ENCODE results near the gene KLKB1.
A peak's percentile ranks its signal among the peaks of the same experiment; 100 is the strongest.

The KLKB1 gene

DNA sequence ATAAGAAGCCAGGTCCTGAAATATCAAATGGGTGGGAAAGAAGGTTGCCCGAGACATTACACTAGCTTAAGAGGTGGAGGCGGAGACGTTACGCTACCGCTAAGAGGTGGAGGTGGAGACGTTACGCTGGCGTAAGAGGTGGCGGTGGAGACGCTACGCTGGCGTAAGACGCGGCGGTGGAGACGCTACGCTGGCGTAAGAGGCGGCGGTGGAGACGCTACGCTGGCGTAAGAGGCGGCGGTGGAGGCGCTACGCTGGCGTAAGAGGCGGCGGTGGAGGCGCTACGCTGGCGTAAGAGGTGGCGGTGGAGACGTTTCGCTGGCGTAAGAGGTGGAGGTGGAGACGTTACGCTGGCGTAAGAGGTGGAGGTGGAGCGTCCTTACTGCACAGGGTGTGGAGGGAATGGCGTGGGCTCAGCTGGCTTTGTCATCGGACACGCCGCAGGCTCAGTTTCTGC, 23.2 kb upstream of the KLKB1 start:
- Mint-ChIP-seq H3K9me3 (peaks cover 7% of the 10 kb centered on the region), H3K36me3 (peaks cover 11% of the 10 kb centered on the region), H3K27ac (peak overlapping the region; percentile 91), H3K27me3 (no peaks in the 10 kb centered on the region), H3K4me1 (peaks cover 42% of the 10 kb centered on the region), H3K4me3 (peak overlapping the region; percentile 74)
- DNase-seq, result peak; percentile 89
- CTCF ChIA-PET, result interaction anchor here (1.2 to 1.3 kb wide), 2 partner anchors 13 to 54 kb away, joined by 3 to 5 read pairs; partner anchors contain the start of gene CYP4V2

DNA sequence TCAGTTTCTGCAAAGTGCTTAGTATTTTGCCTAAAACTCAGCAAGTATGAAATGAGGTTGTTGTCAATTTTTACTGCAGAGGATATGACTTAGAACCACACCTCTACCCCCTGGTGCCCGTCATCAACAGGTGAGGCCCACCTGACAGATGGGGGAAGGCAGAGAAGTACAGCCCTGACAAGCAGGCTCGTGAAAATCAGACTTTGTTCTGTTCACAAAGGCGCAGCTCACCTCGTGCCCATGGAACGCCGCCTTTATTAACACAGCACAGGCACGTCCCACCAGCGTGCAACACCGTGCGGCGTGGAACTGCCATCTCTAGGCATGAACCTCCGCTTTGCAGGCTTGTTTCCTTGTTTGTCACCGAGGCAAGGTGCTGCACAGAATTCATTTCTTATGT, 22.6 kb upstream of the KLKB1 start:
- Mint-ChIP-seq H3K27me3 (no peaks in the 10 kb centered on the region), H3K9me3 (peaks cover 10% of the 10 kb centered on the region), H3K36me3 (peaks cover 16% of the 10 kb centered on the region), H3K4me1 (peaks cover 42% of the 10 kb centered on the region), H3K4me3 (peak overlapping the region; percentile 74), H3K27ac (peak overlapping the region; percentile 91)
- CTCF ChIA-PET, result interaction anchor here (1.3 kb wide), 1 partner anchor 14 kb away, joined by 3 read pairs; the partner anchor contains the start of gene CYP4V2
- peak; percentile 26 for DNase-seq

DNA sequence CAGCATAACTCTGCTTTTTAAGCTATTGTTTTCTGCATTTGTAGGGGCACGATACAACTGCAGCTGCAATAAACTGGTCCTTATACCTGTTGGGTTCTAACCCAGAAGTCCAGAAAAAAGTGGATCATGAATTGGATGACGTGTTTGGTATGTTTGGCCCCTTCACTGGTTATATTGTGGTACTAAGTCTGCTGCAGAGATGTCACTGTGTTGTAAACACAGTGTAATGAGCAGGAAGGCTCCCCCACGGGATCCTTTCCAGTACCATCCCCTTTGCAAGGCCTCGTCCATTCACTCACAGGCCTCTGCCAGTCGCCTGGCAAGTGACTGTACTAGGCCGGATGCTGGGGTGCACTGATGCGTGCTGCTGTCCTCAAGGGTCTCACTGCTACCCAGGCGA, 22.2 kb upstream of the KLKB1 start:
- Mint-ChIP-seq H3K4me3 (peak overlapping the region; percentile 74), H3K9me3 (peaks cover 10% of the 10 kb centered on the region), H3K27me3 (no peaks in the 10 kb centered on the region), H3K27ac (peak overlapping the region; percentile 71), H3K4me1 (peaks cover 42% of the 10 kb centered on the region), H3K36me3 (peaks cover 16% of the 10 kb centered on the region)
- CTCF ChIA-PET, result interaction anchor here (1.0 kb wide), 1 partner anchor 15 kb away, joined by 3 read pairs; no protein-coding TSS in a partner anchor
- DNase-seq, result no peak

DNA sequence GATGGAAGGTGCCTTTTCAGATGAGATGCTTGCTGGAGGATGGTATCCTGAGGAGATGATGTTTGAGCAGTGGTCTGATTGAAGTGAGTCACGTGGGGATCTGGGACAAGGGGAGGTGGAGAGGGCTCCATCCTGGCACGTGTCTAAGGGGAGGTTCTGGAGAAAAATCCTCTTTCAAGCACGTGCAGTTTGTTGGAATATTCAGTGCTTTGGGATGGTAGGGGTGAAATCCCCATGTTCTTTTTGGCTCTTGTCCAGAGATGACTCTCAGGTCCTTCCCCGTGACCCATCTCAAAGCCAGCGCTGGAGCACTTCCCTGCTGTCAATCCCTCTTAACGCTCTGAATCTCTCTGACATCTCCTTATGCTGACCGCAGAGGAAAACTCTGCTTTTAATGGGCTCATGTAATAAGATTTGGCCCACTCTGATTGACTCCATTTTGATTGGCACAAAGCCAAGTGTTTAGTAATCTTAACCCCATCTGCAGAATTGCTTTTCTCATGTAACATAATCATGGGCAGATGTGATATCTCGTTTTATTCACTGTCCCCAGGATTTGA, 10.8 kb upstream of the KLKB1 start:
- Mint-ChIP-seq H3K27me3 (peaks cover 5% of the 10 kb centered on the region), H3K4me3 (no peak overlapping the region), H3K27ac (no peak overlapping the region), H3K9me3 (no peaks in the 10 kb centered on the region), H3K4me1 (no peaks in the 10 kb centered on the region), H3K36me3 (peaks cover under 1% of the 10 kb centered on the region)
- CTCF ChIA-PET, result no interaction called here
- DNase-seq, result no peak

DNA sequence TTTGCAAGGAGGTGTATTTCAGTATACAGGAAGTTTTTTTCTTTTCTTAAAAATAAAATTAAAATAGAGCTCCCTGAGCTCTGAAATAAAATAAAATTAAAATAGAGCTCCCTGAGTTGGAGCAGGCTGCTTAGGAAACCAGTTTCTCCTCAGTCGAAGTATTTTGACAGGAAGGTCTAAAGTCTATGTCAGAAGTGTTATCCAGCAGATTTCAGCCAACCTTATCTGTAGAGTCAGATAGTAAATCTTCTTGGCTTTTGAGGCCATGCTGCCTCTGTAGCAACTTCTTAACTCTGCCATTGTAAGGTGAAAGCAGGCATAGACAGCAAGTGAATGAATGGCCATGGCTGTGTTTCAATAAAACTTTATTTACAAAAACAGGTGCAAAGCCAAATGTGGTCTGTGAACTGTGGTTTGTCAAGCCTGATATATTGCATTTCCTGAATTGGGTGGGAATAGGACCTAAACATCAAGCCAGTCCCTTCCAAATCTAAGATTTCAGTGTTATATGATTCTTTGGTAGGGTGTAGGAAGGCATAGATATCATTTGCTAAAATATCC, 9.5 kb upstream of the KLKB1 start:
- Mint-ChIP-seq H3K4me1 (no peaks in the 10 kb centered on the region), H3K4me3 (no peak overlapping the region), H3K36me3 (no peaks in the 10 kb centered on the region), H3K9me3 (no peaks in the 10 kb centered on the region), H3K27ac (no peak overlapping the region), H3K27me3 (peaks cover 5% of the 10 kb centered on the region)
- CTCF ChIA-PET, result no interaction called here
- DNase-seq, result no peak

DNA sequence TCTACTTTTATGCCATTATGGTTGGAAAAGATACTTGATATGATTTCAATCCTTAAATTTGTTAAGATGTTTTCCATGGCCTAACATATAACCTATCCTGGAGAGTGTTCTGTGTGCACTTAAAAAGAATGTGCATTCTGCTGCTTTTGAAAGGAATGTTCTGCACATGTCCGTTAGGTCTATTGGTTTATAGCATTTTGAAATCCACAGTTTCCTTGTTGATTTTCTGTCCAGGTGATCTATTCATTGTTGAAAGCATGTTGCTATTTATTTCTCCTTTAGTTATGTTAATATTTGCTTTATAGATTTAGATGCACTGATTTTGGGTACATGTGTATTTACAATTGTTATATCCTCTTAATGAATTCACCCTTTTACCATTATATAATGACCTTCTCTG, 5.7 kb upstream of the KLKB1 start:
- no peak for DNase-seq
- H3K9me3 Mint-ChIP-seq, result peaks cover 13% of the 10 kb centered on the region
- CTCF ChIA-PET, result no interaction called here
- no peak overlapping the region for H3K4me3 Mint-ChIP-seq
- H3K27me3 Mint-ChIP-seq, result no peaks in the 10 kb centered on the region
- H3K27ac Mint-ChIP-seq, result no peak overlapping the region
- no peaks in the 10 kb centered on the region for H3K36me3 Mint-ChIP-seq
- no peaks in the 10 kb centered on the region for H3K4me1 Mint-ChIP-seq

DNA sequence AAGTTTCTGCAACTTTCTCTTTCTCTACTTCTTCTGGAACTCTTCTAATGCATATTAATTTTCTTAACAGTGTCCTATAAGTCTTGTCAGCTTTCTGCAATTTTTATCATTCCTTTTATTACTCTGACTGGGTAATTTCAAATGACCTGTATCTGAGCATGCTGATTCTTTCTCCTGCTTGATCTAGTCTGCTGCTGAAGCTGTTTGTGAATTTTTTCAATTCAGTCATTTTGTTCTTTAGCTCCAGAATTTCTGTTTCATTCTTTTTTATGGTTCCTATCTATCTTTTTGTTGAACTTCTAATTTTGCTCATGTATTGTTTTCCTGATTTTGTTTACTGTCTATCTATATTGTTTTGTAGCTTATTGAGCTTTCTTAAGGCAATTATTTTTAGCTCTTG, 1.5 kb upstream of the KLKB1 start:
- no peaks in the 10 kb centered on the region for H3K36me3 Mint-ChIP-seq
- CTCF ChIA-PET, result no interaction called here
- no peak overlapping the region for H3K27ac Mint-ChIP-seq
- no peak for DNase-seq
- no peak overlapping the region for H3K4me3 Mint-ChIP-seq
- no peaks in the 10 kb centered on the region for H3K4me1 Mint-ChIP-seq
- no peaks in the 10 kb centered on the region for H3K27me3 Mint-ChIP-seq
- peaks cover 15% of the 10 kb centered on the region for H3K9me3 Mint-ChIP-seq

DNA sequence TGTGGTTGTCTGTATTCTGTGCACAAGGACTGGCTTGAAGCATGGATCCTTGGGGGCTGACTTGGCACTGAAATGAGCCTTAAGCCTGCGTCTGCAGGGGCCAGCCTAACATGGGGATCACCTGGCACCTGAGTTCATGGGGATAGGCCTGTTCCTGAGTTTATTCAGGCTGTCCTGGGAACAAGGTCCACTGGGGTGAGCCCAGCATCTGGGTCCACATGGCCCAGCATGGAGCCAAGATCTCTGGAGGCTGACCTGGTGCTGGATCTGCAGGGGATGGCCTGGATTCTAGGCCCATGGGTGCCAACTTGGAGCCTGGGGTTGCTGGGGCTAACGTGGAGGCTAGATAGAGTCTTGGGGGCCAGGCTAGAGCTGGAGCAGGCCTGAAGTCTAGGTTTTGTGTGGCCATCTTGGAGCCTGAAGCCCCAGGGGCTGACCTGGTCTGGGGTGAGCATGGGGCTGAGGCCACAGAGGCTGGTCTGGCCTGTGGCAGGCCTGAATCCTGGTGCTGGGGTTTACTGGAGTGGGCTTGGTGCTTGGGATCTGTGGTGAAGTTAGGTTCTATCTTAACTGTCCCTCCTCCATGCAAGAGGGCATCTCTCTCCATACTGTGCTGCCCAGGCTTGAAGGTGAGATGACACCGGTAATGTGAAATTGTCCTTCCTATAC, 652 bp upstream of the KLKB1 start:
- peaks cover 15% of the 10 kb centered on the region for H3K9me3 Mint-ChIP-seq

DNA sequence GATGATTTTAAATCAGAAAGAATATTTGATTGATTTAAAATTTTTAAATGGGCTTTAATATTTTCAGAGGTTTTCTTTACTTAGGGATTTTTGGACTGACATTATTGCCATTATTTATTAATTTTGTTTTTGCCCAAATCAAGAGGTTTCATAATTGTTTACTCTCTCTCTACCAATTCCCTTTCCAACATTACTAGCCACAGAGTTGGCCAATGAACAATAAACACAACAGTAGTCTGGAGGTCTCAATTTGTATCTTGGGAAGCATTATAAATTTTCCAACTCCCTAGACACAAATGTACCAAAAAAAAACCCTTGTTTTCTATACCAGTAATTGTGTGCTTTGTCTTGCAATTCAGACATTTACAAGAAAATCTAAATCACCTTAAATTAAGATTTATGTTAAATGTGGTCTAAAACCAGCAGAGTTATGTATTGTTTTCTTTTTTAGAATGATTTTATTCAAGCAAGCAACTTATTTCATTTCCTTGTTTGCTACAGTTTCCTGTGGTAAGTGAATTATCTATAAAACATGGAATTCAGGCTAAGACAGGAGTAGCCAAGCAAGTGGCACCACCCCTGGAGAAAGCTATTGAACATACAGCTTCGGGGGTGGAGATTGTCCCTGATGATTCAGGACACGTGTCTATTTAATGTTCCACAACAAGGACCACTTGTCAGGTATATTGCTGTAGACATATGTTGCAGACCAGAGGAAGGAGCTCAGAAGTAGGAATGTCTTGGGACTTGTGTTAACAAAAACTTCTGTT, 622 bp downstream of the KLKB1 start:
- Mint-ChIP-seq H3K4me3 (no peak overlapping the region), H3K27me3 (no peaks in the 10 kb centered on the region), H3K27ac (no peak overlapping the region), H3K4me1 (no peaks in the 10 kb centered on the region), H3K36me3 (no peaks in the 10 kb centered on the region), H3K9me3 (peaks cover 15% of the 10 kb centered on the region)
- DNase-seq, result no peak
- CTCF ChIA-PET, result no interaction called here

More for the DNA sequence above, 652 bp upstream of the KLKB1 start:
- Mint-ChIP-seq H3K36me3 (no peaks in the 10 kb centered on the region), H3K27me3 (no peaks in the 10 kb centered on the region), H3K4me1 (no peaks in the 10 kb centered on the region), H3K27ac (no peak overlapping the region), H3K4me3 (no peak overlapping the region)
- CTCF ChIA-PET, result no interaction called here
- DNase-seq, result no peak

DNA sequence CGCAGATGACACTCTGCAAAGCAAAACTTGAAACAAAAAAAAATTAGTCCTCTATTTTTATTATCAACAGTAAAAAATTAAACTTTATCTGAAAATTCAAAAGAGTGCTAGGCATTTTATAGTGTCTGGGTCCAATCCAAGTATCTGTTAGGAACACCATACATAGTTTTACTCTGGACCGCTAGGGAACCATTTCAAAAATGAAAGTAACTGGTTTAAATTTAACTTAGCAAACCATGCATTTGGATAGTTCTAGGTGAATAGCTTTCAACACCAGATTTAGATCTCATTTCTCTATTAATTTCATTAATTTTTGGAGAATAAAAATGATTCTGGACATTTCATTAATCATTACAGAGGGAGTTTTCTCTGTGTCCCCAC, 1.2 kb downstream of the KLKB1 start:
- CTCF ChIA-PET, result no interaction called here

DNA sequence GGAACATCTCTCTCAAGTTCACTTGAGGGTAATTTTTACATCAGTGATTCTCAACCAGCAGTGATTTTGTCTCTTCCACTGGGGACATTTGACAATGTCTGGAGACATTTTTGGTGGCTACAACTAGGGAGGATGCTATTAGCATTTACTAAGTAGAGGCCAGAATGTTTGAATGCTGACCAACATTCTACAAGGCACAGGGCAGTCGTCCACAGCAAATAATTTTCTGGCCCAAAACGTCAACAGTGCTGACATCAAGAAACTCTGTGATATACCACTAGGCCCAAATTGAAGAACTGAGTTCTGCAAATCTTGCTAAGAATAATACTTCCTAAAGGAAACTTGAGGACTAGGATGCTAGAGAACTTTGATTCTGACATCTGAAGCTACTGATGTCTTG, 7.1 kb downstream of the KLKB1 start:
- no peak overlapping the region for H3K4me3 Mint-ChIP-seq
- no peak overlapping the region for H3K27ac Mint-ChIP-seq
- H3K9me3 Mint-ChIP-seq, result no peaks in the 10 kb centered on the region
- DNase-seq, result no peak
- no peaks in the 10 kb centered on the region for H3K36me3 Mint-ChIP-seq
- CTCF ChIA-PET, result no interaction called here
- no peaks in the 10 kb centered on the region for H3K4me1 Mint-ChIP-seq
- no peaks in the 10 kb centered on the region for H3K27me3 Mint-ChIP-seq

More for the DNA sequence above, 1.2 kb downstream of the KLKB1 start:
- Mint-ChIP-seq H3K4me1 (no peaks in the 10 kb centered on the region), H3K9me3 (peaks cover 15% of the 10 kb centered on the region), H3K27ac (no peak overlapping the region), H3K36me3 (no peaks in the 10 kb centered on the region), H3K4me3 (no peak overlapping the region), H3K27me3 (no peaks in the 10 kb centered on the region)
- no peak for DNase-seq

DNA sequence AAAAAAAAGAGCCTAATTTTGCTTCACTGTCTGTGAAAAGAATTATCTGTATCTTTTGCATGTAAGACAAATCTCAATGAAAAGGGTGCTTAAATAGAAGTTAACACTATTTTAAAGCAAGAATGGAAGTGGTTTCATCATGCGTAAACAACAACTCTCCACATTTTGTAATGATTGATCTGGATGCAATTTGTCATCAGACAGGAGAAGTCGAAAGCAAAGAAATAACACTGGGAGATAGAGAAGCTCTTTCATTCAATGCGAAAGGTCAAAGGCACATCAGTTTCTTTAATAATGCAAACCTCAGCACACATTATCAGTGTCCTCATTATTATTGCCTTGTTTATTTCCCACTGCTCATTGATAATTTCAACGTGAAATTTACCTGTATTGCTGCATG, 8.8 kb downstream of the KLKB1 start:
- Mint-ChIP-seq H3K27me3 (no peaks in the 10 kb centered on the region), H3K4me3 (no peak overlapping the region), H3K36me3 (no peaks in the 10 kb centered on the region), H3K4me1 (no peaks in the 10 kb centered on the region), H3K27ac (no peak overlapping the region), H3K9me3 (no peaks in the 10 kb centered on the region)
- CTCF ChIA-PET, result no interaction called here
- no peak for DNase-seq

DNA sequence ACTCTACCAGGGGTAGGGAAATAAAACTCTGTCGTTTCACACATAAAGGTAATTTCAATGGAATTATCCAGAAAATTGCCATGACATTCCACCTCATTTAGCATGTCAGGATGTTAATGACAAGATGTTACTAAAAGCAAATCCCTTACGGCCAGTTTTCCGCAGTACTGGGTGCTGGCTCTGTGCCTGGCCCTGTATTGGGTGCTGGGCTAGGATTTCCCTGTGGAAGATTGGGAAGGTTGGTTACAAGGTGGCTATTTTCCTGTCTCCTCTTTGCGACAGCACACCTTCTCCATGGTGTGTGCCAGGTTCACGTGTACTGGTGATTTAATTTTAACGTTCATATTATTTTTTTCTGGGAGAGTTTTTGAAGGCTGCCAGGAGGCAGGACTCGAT, 13.1 kb downstream of the KLKB1 start:
- Mint-ChIP-seq H3K9me3 (no peaks in the 10 kb centered on the region), H3K27ac (no peak overlapping the region), H3K4me3 (no peak overlapping the region), H3K36me3 (no peaks in the 10 kb centered on the region), H3K27me3 (no peaks in the 10 kb centered on the region), H3K4me1 (no peaks in the 10 kb centered on the region)
- CTCF ChIA-PET, result no interaction called here
- DNase-seq, result no peak

DNA sequence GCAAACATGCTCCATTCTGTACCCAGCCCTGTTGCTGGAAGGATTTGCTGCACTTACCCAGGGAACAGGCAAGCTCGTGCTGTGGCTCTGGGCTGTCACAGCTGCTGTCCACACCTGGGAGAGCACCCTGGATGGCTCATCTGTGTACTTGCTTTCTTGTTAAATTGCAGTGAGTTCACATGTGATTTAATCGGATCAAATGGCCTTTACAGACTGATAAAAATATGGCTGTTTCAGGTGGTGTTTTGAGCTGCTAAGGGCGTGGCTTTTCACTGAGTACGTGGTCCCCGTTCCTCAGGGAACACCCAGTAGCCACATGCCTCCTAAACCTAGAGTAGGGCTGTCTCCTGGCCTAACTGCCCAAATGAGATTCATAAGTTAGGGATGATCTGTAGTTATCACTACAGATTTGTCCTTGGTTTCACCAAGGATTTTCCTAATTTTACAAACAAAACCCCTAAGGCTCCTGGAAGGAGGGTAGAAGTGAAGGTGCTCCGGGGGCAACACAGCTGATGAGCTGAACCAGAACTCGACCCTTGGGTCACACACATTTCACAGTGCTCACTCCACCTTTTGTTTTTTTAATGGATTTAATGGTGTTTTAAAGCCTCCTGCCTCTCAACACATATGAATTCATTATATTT, 13.7 kb downstream of the KLKB1 start:
- H3K36me3 Mint-ChIP-seq, result no peaks in the 10 kb centered on the region
- CTCF ChIA-PET, result no interaction called here
- no peaks in the 10 kb centered on the region for H3K9me3 Mint-ChIP-seq
- H3K27me3 Mint-ChIP-seq, result no peaks in the 10 kb centered on the region
- DNase-seq, result no peak
- no peak overlapping the region for H3K27ac Mint-ChIP-seq
- no peak overlapping the region for H3K4me3 Mint-ChIP-seq
- no peaks in the 10 kb centered on the region for H3K4me1 Mint-ChIP-seq
